ENCODE measurements around the gene SEPTIN8. TPM values are rescaled to one million over a fixed set of nuclear protein-coding genes. Genes with fewer than 3 reads are reported as not detected.

SEPTIN8 gene
- total and polyA plus RNA-seq, 5 experiments from 2014 or later: 0.82 to 6.6 (median 1.2) TPM

GRCh38 chr5:132749506-132749905, 27.5 kb downstream of the SEPTIN8 start:
- POLR2A ChIA-PET: interaction anchor here (3.5 kb wide), 1 partner anchor 12 kb away, joined by 52 read pairs; the partner anchor contains the start of gene KIF3A
- peak overlapping the region in 5 of 10 donors; percentile 4 to 64 (median 51) for H3K4me3 Mint-ChIP-seq

DNA sequence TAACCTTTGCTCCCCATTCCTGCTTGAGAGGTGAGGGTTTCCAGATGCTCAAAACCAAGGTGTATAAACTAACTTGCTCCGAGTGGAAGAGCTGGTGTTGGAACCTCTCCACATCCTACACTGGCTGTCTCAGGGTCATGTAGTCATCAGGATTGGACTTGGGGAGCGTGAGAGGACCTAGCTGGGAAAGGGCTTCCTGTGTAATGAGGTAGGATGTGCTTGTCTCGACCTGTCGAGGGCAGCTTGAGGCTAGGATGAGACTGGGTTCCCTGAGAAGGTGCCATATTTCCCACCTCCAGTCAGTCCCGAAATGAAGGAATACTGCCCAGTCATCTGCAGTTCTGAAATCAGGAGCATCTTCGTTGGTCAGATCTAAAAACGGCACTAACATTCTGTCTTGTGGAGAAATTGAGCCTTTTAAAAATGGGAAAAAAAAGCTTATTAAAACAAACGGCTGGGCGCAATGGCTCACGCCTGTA, 28.5 kb downstream of the SEPTIN8 start:
- POLR2A ChIA-PET: interaction anchor here (2.1 to 3.5 kb wide), 2 partner anchors 11 to 71 kb away, joined by 7 to 52 read pairs; partner anchors contain the start of gene KIF3A

More at GRCh38 chr5:132749506-132749905, 27.5 kb downstream of the SEPTIN8 start:
- ATAC-seq (no peak), DNase-seq (no peak)
- Mint-ChIP-seq H3K9me3 (no peaks in the 10 kb centered on the region), H3K4me1 (peaks cover 7 to 10% (median 8%) of the 10 kb centered on the region in 4 donors), H3K36me3 (peaks cover 0 to 10% (median 5%) of the 10 kb centered on the region in 3 donors), H3K27ac (peak overlapping the region in 6 of 10 donors; percentile 16 to 76 (median 22)), H3K27me3 (peaks cover 0 to 11% (median 0%) of the 10 kb centered on the region in 5 donors)

DNA sequence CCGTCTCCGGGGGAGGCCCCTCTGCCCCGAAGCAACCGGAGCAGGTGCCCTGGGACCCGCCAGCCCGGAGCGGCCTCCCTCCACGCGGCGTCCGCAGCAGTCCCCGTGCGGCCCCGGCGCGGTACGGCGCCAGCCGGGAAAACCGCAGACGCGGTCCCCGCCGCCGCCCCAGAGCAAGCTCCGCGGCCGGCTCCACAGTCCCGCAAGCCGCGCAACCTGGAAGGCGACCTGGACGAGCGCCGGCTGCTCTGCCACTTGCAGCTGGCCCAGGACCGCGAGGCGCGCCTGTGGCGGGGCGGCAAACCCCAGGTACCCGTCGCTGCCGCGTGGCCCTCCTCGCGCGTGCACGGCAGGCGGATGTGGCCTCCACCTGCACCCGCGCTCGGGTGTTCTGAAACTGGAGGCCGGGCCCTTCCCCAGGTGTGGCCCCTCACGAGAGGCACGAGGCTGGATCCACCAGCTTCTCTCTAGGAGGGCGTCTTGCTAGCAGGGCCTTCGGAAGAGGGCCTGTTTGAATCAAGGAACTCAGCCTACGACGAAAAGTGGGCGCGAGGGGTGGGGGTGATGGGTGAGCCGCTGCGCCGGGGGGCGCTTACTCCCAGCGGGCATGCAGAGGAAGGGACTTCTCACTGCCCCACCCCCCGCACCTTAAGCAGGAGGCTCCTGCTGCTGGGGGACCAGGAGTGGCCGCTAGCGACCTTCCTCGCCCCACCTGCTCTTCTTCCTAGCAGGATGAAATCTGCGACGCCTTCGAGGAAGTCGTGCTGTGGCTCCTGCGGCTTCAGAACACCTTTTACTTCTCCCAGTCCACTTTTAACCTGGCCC, 29.2 kb downstream of the SEPTIN8 start:
- H3K36me3 Mint-ChIP-seq: peaks cover 0 to 9% (median 5%) of the 10 kb centered on the region in 3 donors
- POLR2A ChIA-PET: interaction anchor here (0.8 to 3.5 kb wide), 13 partner anchors 8 to 379 kb away, joined by 3 to 52 read pairs (median 3); partner anchors contain the start of genes KIF3A, RAD50, SEPTIN8 and SLC22A5
- H3K4me1 Mint-ChIP-seq: peaks cover 4 to 8% (median 7%) of the 10 kb centered on the region in 4 donors
- DNase-seq (peak; percentile 23 to 75 (median 50)), ATAC-seq (peak; percentile 55 to 62)
- peak overlapping the region; percentile 62 to 85 (median 68) for H3K4me3 Mint-ChIP-seq
- peak overlapping the region in 7 of 10 donors; percentile 24 to 83 (median 74) for H3K27ac Mint-ChIP-seq
- H3K9me3 Mint-ChIP-seq: no peaks in the 10 kb centered on the region
- H3K27me3 Mint-ChIP-seq: peaks cover 0 to 13% (median 0%) of the 10 kb centered on the region in 5 donors

More for the DNA sequence above, 28.5 kb downstream of the SEPTIN8 start:
- H3K4me3 Mint-ChIP-seq: peak overlapping the region; percentile 62 to 85 (median 68)
- peaks cover 0 to 10% (median 5%) of the 10 kb centered on the region in 3 donors for H3K36me3 Mint-ChIP-seq
- peaks cover 0 to 13% (median 0%) of the 10 kb centered on the region in 5 donors for H3K27me3 Mint-ChIP-seq
- peaks cover 6 to 9% (median 8%) of the 10 kb centered on the region in 4 donors for H3K4me1 Mint-ChIP-seq
- H3K27ac Mint-ChIP-seq: peak overlapping the region in 9 of 10 donors; percentile 25 to 83 (median 74)
- ATAC-seq: no peak
- peak in 1 of 10 donors; percentile 9 for DNase-seq
- H3K9me3 Mint-ChIP-seq: no peaks in the 10 kb centered on the region

DNA sequence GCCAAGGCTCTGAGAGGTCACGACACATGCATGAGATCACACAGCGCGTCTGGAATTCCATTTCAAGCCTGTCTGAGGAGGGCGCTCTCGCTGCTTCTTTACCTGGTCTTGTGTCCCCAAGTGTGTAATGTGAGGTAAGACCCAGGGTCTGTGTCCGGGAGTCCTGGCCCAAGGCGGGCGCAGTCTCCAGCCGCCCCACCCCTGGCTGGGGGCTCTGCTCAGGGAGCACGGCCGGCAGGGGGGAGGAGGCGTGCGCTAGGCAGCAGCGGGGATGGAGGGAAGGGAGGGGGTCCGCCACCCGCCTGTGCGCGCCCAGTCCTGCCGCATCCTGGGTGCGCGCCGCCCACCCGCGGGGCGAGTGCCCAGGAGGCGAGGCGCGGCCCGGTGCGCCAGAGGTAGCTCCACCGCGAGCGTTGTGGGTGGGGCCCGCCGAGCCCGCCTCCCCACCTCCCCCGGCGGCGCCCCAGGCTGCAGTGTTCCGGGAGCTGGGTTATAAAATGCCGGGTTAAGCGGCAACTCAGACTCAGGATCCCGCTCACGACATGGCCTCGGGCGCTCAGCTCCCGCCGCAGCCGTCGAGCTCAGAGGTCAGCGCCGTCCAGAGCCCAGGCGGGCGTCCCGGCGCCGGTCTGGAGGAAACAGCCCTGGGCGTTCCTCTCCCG, 30.0 kb downstream of the SEPTIN8 start, which contains the start of gene CCNI2:
TSS of gene CCNI2 (plus strand) at position 473 of the 662 bp plus-strand sequence. CDS start at position 543, 70 bp downstream.
- Mint-ChIP-seq H3K27ac (peak within 1 kb of the TSS; percentile 25 to 88 (median 72)), H3K27me3 (peaks cover 0 to 15% (median 0%) of the 10 kb centered on the region in 5 donors), H3K36me3 (peaks cover 0 to 8% (median 5%) of the 10 kb centered on the region in 3 donors), H3K9me3 (no peaks in the 10 kb centered on the region), H3K4me3 (peak within 1 kb of the TSS; percentile 74 to 91 (median 82)), H3K4me1 (peaks cover 2 to 8% (median 7%) of the 10 kb centered on the region in 4 donors)
- POLR2A ChIA-PET: interaction anchor here (0.9 to 3.5 kb wide), 14 partner anchors 9 to 378 kb away, joined by 3 to 52 read pairs (median 4); partner anchors contain the start of genes AFF4, HSPA4, KIF3A and RAD50
- DNase-seq (peak; percentile 45 to 80 (median 64)), ATAC-seq (peak; percentile 84 to 90)

DNA sequence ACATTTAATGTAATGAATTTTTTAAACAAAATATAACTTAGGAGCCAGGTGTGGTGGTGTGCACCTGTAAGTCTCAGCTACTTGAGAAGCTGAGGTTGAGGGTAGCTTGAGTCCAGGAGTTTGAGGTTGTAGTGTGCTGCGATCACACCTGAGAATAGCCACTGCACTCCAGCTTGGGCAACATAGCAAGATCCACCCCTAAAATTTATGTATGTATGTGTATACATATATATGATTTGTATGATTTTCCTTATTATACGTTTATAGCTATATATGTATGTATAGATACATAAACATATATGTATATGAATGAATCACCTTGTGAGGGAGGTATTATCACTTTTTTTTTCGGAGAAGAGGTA, 30.5 kb downstream of the SEPTIN8 start:
- no peaks in the 10 kb centered on the region for H3K9me3 Mint-ChIP-seq
- no peak for ATAC-seq
- H3K36me3 Mint-ChIP-seq: peaks cover 0 to 7% (median 2%) of the 10 kb centered on the region in 3 donors
- POLR2A ChIA-PET: interaction anchor here (0.9 to 3.5 kb wide), 8 partner anchors 9 to 305 kb away, joined by 3 to 52 read pairs (median 4); partner anchors contain the start of genes AFF4, HSPA4, KIF3A and RAD50
- H3K4me1 Mint-ChIP-seq: peaks cover 2 to 8% (median 7%) of the 10 kb centered on the region in 4 donors
- no peak for DNase-seq
- peak overlapping the region; percentile 74 to 91 (median 82) for H3K4me3 Mint-ChIP-seq
- H3K27me3 Mint-ChIP-seq: peaks cover 0 to 17% (median 0%) of the 10 kb centered on the region in 5 donors
- H3K27ac Mint-ChIP-seq: peak overlapping the region in 8 of 10 donors; percentile 48 to 88 (median 58)

GRCh38 chr5:132744659-132745058, 32.4 kb downstream of the SEPTIN8 start:
- Mint-ChIP-seq H3K27ac (no peak overlapping the region), H3K4me1 (peaks cover 2 to 8% (median 7%) of the 10 kb centered on the region in 4 donors), H3K36me3 (no peaks in the 10 kb centered on the region), H3K27me3 (peaks cover 0 to 20% (median 0%) of the 10 kb centered on the region in 5 donors), H3K4me3 (no peak overlapping the region), H3K9me3 (no peaks in the 10 kb centered on the region)
- POLR2A ChIA-PET: no interaction called here
- ATAC-seq: no peak
- DNase-seq: no peak

- Mint-ChIP-seq H3K9me3 (no peaks in the 10 kb centered on the region), H3K4me1 (peaks cover 8 to 14% (median 11%) of the 10 kb centered on the region in 4 donors), H3K27me3 (peaks cover 0 to 20% (median 0%) of the 10 kb centered on the region in 5 donors), H3K27ac (no peak overlapping the region), H3K36me3 (no peaks in the 10 kb centered on the region), H3K4me3 (no peak overlapping the region)
- DNase-seq (no peak), ATAC-seq (no peak)
- POLR2A ChIA-PET: no interaction called here
Measured at GRCh38 chr5:132742626-132743025, 34.4 kb downstream of the SEPTIN8 start.

DNA sequence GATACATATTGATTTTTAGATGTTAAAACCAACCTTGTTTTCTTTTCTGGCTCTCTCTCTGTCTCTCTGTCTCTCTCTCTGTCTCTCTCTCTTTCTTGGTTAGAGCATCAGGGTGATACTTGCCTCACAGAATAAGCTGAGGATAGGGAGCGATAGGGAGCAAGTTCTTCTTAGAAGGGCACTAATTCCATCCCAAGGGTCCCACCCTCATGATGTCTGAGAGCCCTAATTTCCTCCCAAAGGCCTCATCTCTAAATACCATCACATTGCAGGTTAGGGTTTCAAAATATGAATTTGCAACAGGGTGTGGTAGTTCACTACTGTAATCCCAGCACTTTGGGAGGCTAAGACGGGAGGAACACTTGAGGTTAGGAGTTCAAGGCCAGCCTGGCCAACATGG, 34.9 kb downstream of the SEPTIN8 start:
- no peaks in the 10 kb centered on the region for H3K36me3 Mint-ChIP-seq
- POLR2A ChIA-PET: no interaction called here
- DNase-seq (no peak), ATAC-seq (no peak)
- H3K27me3 Mint-ChIP-seq: peaks cover 0 to 20% (median 0%) of the 10 kb centered on the region in 5 donors
- no peaks in the 10 kb centered on the region for H3K9me3 Mint-ChIP-seq
- H3K4me1 Mint-ChIP-seq: peaks cover 12 to 18% (median 15%) of the 10 kb centered on the region in 4 donors
- H3K4me3 Mint-ChIP-seq: no peak overlapping the region
- H3K27ac Mint-ChIP-seq: no peak overlapping the region

- Mint-ChIP-seq H3K27ac (peak overlapping the region in 2 of 10 donors; percentile 4 to 94), H3K4me1 (peaks cover 14 to 36% (median 30%) of the 10 kb centered on the region in 4 donors), H3K9me3 (no peaks in the 10 kb centered on the region), H3K27me3 (peaks cover 0 to 10% (median 0%) of the 10 kb centered on the region in 5 donors), H3K36me3 (no peaks in the 10 kb centered on the region), H3K4me3 (peak overlapping the region in 1 of 10 donors; percentile 95)
- POLR2A ChIA-PET: no interaction called here
- ATAC-seq: no peak
- no peak for DNase-seq
Measured at GRCh38 chr5:132739232-132739631, 37.8 kb downstream of the SEPTIN8 start.

DNA sequence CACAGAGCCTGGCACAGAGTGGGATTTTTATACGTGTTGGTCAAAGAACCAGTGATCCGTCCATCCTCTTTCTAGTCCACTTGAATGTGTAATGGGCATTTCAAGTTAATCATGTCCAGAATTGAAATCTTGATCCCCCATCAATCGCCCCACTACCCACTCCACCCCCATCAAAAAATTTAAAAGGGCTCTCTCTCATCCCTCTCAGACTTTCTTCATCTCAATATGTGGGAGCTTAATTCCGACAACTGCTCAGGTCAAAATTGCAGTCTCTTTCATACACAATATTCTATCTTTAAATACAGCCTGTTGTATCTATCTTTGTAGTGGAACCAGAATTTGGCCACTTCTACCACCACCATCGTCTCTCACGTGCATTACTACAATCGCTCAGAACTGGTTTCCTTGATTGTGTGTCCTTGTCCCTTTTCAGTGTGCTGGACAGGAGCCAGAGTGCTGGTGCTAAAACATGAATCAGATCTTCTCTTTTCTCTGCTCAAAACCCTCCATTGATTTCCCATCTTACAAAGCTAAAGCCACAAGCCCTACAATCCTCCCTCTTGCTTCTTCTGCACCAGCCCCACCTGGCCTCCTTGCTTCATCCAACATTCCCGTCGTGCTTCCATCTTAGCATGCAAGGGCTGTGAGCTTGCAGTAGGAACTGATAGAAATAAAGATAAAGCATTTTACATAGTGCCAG, 38.9 kb downstream of the SEPTIN8 start:
- no peaks in the 10 kb centered on the region for H3K9me3 Mint-ChIP-seq
- DNase-seq: no peak
- peak overlapping the region; percentile 91 to 96 (median 94) for H3K4me3 Mint-ChIP-seq
- H3K36me3 Mint-ChIP-seq: peaks cover 0 to 9% (median 0%) of the 10 kb centered on the region in 3 donors
- H3K27ac Mint-ChIP-seq: peak overlapping the region; percentile 89 to 97 (median 94)
- ATAC-seq: no peak
- POLR2A ChIA-PET: interaction anchor here (0.5 to 3.2 kb wide), 9 partner anchors 10 to 330 kb away, joined by 3 to 52 read pairs (median 4); partner anchors contain the start of genes CCNI2, HSPA4, RAD50 and SOWAHA
- H3K27me3 Mint-ChIP-seq: peaks cover 0 to 9% (median 0%) of the 10 kb centered on the region in 5 donors
- H3K4me1 Mint-ChIP-seq: peaks cover 14 to 36% (median 32%) of the 10 kb centered on the region in 4 donors

Measured in naive thymus-derived CD8-positive, alpha-beta T cell (primary cell).